H9 (cell line): ENCODE data around the gene EFS. TPM values are rescaled to one million over a fixed set of nuclear protein-coding genes. Genes with fewer than 3 reads are reported as not detected.

Experiments
- DNase-seq: peaks from one replicate; pipeline ENCODE4 v3.0.0-alpha.2; 2017
- H2AFZ ChIP-seq: one replicate; pipeline ENCODE4 v1.6.1; 2013; ENCODE audit warnings: mild to moderate bottlenecking, low read length, control low read depth, moderate library complexity
- H2AK5ac ChIP-seq: 2 replicates; pipeline ENCODE4 v1.6.1; 2013; ENCODE audit warnings: low read length, control low read depth, mixed read lengths; ENCODE audit not compliant: insufficient read length
- H2BK120ac ChIP-seq: one replicate; pipeline ENCODE4 v1.6.1; 2013; ENCODE audit warnings: low read depth, mild to moderate bottlenecking, low read length, control low read depth, inconsistent platforms; ENCODE audit not compliant: poor library complexity, severe bottlenecking
- H2BK12ac ChIP-seq: 2 replicates; pipeline ENCODE4 v1.6.1; 2013; ENCODE audit warnings: low read length, control low read depth, mixed read lengths, low read depth; ENCODE audit not compliant: insufficient read length
- H2BK15ac ChIP-seq: 2 replicates; pipeline ENCODE4 v1.6.1; 2013; ENCODE audit warnings: low read depth, low read length, control low read depth
- H2BK20ac ChIP-seq: one replicate; pipeline ENCODE4 v1.6.1; 2013; ENCODE audit warnings: low read depth, mild to moderate bottlenecking, low read length, control low read depth, inconsistent platforms; ENCODE audit not compliant: poor library complexity, severe bottlenecking
- H2BK5ac ChIP-seq: 2 replicates; pipeline ENCODE4 v1.6.1; 2013; ENCODE audit warnings: low read length, control low read depth, mixed read lengths; ENCODE audit not compliant: insufficient read length
- H3K14ac ChIP-seq: 2 replicates; pipeline ENCODE4 v1.6.1; 2013; ENCODE audit warnings: low read length, control low read depth; ENCODE audit not compliant: insufficient read depth
- H3K18ac ChIP-seq: 2 replicates; pipeline ENCODE4 v1.6.1; 2013; ENCODE audit warnings: low read depth, mild to moderate bottlenecking, mixed read lengths, low read length, control low read depth; ENCODE audit not compliant: insufficient read length
- H3K23ac ChIP-seq: 2 replicates; pipeline ENCODE4 v1.6.1; 2013; ENCODE audit warnings: low read length, control low read depth, mixed read lengths, low read depth; ENCODE audit not compliant: insufficient read length
- H3K23me2 ChIP-seq: 2 replicates; pipeline ENCODE4 v1.6.1; 2013; ENCODE audit warnings: low read depth, mild to moderate bottlenecking, mixed read lengths, low read length, control low read depth; ENCODE audit not compliant: insufficient read length, poor library complexity, severe bottlenecking
- H3K27ac ChIP-seq: 2 replicates; pipeline ENCODE4 v1.5.1; 2013; ENCODE audit warnings: low read length, control low read depth, mixed read lengths, low read depth; ENCODE audit not compliant: insufficient read length
- H3K27me3 ChIP-seq: 2 replicates; pipeline ENCODE4 v1.6.1; 2013; ENCODE audit warnings: low read length, control low read depth, inconsistent platforms; ENCODE audit not compliant: insufficient read depth
- H3K4ac ChIP-seq: 2 replicates; pipeline ENCODE4 v1.6.1; 2013; ENCODE audit warnings: low read depth, mild to moderate bottlenecking, control low read depth, inconsistent platforms, low read length, moderate library complexity
- H3K4me1 ChIP-seq: 2 replicates; pipeline ENCODE4 v1.6.1; 2013; ENCODE audit warnings: low read length, control low read depth, inconsistent platforms; ENCODE audit not compliant: insufficient read depth
- H3K4me2 ChIP-seq: 2 replicates; pipeline ENCODE4 v1.6.1; 2013; ENCODE audit warnings: low read length, control low read depth, mixed read lengths; ENCODE audit not compliant: insufficient read length, insufficient read depth
- H3K56ac ChIP-seq: 2 replicates; pipeline ENCODE4 v1.6.1; 2013; ENCODE audit warnings: low read depth, mild to moderate bottlenecking, mixed read lengths, low read length, control low read depth; ENCODE audit not compliant: insufficient read length
- H3K79me1 ChIP-seq: 2 replicates; pipeline ENCODE4 v1.6.1; 2013; ENCODE audit warnings: low read depth, mild to moderate bottlenecking, moderate library complexity, low read length, control low read depth, inconsistent platforms; ENCODE audit not compliant: insufficient read depth, poor library complexity, severe bottlenecking
- H3K79me2 ChIP-seq: 2 replicates; pipeline ENCODE4 v1.6.1; 2013; ENCODE audit warnings: low read length, control low read depth, inconsistent platforms; ENCODE audit not compliant: insufficient read depth
- H3K9ac ChIP-seq: 2 replicates; pipeline ENCODE4 v1.6.1; 2013; ENCODE audit warnings: low read length, control low read depth, mixed read lengths; ENCODE audit not compliant: insufficient read length; ENCODE audit errors: extremely low read depth
- H3K9me3 ChIP-seq: one replicate; pipeline ENCODE4 v1.6.1; 2013; ENCODE audit warnings: low read depth, low read length, inconsistent platforms; ENCODE audit not compliant: control insufficient read depth
- H3T11ph ChIP-seq: one replicate; pipeline ENCODE4 v1.6.1; 2013; ENCODE audit warnings: mild to moderate bottlenecking, low read length, control low read depth, inconsistent platforms
- H4K20me1 ChIP-seq: one replicate; pipeline ENCODE4 v1.6.1; 2013; ENCODE audit not compliant: control insufficient read depth, insufficient read length, insufficient read depth
- H4K5ac ChIP-seq: 2 replicates; pipeline ENCODE4 v1.6.1; 2013; ENCODE audit warnings: low read depth, mild to moderate bottlenecking, mixed read lengths, low read length, control low read depth; ENCODE audit not compliant: insufficient read length
- H4K8ac ChIP-seq: replicated peaks from 2 replicates; pipeline ENCODE4 v1.6.1; 2013; ENCODE audit warnings: low read length, control low read depth, mixed read lengths, low read depth; ENCODE audit not compliant: insufficient read length
- H4K91ac ChIP-seq: 2 replicates; pipeline ENCODE4 v1.6.1; 2013; ENCODE audit warnings: low read depth, mild to moderate bottlenecking, moderate library complexity, mixed read lengths, low read length, control low read depth; ENCODE audit not compliant: insufficient read length
- H3K27ac Mint-ChIP-seq, 3 experiments: 2 replicates in 2 of 3; 3 replicates in 1 of 3; pipeline ENCODE4 v1.8.0; 2020 to 2021; ENCODE audit warnings: mixed read lengths in 3 of 3, mild to moderate bottlenecking in 1 of 3, moderate library complexity in 1 of 3
- H3K27me3 Mint-ChIP-seq: 2 replicates; pipeline ENCODE4 v1.8.0; 2021; ENCODE audit warnings: low read depth, mild to moderate bottlenecking, moderate library complexity, mixed read lengths
- H3K36me3 Mint-ChIP-seq, 3 experiments: 2 replicates in 2 of 3; 3 replicates in 1 of 3; pipeline ENCODE4 v1.8.0; 2020 to 2021; ENCODE audit warnings: low read depth in 3 of 3, mixed read lengths in 3 of 3; ENCODE audit not compliant: insufficient read depth in 1 of 3
- H3K4me1 Mint-ChIP-seq, 2 experiments: 2 replicates each; pipeline ENCODE4 v1.8.0; 2020; ENCODE audit warnings: mixed read lengths in 2 of 2
- H3K4me3 Mint-ChIP-seq, 2 experiments: 2 replicates in 1 of 2; 3 replicates in 1 of 2; pipeline ENCODE4 v1.8.0; 2020 to 2021; ENCODE audit warnings: mild to moderate bottlenecking in 2 of 2, mixed read lengths in 2 of 2, moderate library complexity in 1 of 2
- H3K9me3 Mint-ChIP-seq, 2 experiments: 2 replicates in 1 of 2; 3 replicates in 1 of 2; pipeline ENCODE4 v1.8.0; 2020; ENCODE audit warnings: mild to moderate bottlenecking in 2 of 2, mixed read lengths in 2 of 2, moderate library complexity in 1 of 2
- WGBS: extraction: QIAGEN DNeasy Blood & Tissue Kit; methylation state at CpG from one replicate; pipeline ENCODE4 v1.1.7; 2013; ENCODE audit warnings: missing lambda C conversion rate, low lambda C conversion rate, mixed read lengths; ENCODE audit not compliant: insufficient read length; ENCODE audit errors: extremely low coverage; 5-methylcytosine and 5-hydroxymethylcytosine counted together
- total RNA-seq: library from RNA; stranded (reverse); gene quantifications from 2 replicates; pipeline ENCODE4 v1.2.1, GENCODE V29; 2021
- TF ChIP-seq, protein P1 (sequence below): fragments of 200-600 bp; sonication (generic); conservative IDR thresholded peaks from 3 replicates; pipeline ENCODE4 v1.8.0; 2021; ENCODE audit warnings: antibody characterized with exemption, mild to moderate bottlenecking

EFS gene
- total RNA-seq, 1 experiment from 2014 or later: 32.1 TPM

DNA sequence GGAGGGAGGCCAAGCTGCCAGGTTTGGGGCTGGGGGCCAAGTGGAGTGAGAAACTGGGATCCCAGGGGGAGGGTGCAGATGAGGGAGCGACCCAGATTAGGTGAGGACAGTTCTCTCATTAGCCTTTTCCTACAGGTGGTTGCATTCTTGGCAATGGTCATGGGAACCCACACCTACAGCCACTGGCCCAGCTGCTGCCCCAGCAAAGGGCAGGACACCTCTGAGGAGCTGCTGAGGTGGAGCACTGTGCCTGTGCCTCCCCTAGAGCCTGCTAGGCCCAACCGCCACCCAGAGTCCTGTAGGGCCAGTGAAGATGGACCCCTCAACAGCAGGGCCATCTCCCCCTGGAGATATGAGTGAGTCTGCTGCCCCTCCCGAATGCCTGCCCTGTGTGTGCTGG, 8.1 kb upstream of the EFS start:
- H2BK12ac ChIP-seq: no peak overlapping the region
- no peaks in the 10 kb centered on the region for H3K4me1 ChIP-seq
- H3K23ac ChIP-seq: no peak overlapping the region
- no peaks in the 10 kb centered on the region for H3K23me2 ChIP-seq
- TF ChIP-seq, protein P1, sequence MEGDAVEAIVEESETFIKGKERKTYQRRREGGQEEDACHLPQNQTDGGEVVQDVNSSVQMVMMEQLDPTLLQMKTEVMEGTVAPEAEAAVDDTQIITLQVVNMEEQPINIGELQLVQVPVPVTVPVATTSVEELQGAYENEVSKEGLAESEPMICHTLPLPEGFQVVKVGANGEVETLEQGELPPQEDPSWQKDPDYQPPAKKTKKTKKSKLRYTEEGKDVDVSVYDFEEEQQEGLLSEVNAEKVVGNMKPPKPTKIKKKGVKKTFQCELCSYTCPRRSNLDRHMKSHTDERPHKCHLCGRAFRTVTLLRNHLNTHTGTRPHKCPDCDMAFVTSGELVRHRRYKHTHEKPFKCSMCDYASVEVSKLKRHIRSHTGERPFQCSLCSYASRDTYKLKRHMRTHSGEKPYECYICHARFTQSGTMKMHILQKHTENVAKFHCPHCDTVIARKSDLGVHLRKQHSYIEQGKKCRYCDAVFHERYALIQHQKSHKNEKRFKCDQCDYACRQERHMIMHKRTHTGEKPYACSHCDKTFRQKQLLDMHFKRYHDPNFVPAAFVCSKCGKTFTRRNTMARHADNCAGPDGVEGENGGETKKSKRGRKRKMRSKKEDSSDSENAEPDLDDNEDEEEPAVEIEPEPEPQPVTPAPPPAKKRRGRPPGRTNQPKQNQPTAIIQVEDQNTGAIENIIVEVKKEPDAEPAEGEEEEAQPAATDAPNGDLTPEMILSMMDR: no peak
- H3T11ph ChIP-seq: no peak overlapping the region
- H2BK120ac ChIP-seq: no peak overlapping the region
- no peak overlapping the region for H4K5ac ChIP-seq
- H3K79me1 ChIP-seq: no peaks in the 10 kb centered on the region
- no peak overlapping the region for H3K4me3 Mint-ChIP-seq
- no peaks in the 10 kb centered on the region for H3K79me2 ChIP-seq
- no peaks in the 10 kb centered on the region; the same call in 1 of the 2 replicates for H3K27me3 ChIP-seq
- no peak overlapping the region for H4K8ac ChIP-seq
- peaks cover 7 to 16% of the 10 kb centered on the region in 2 experiments; a peak in 3 of 4 replicates for H3K4me1 Mint-ChIP-seq
- no peak overlapping the region for H3K9ac ChIP-seq
- H4K20me1 ChIP-seq: no peaks in the 10 kb centered on the region
- WGBS: no CpG with 5 or more reads among the region's 3 CpGs
- no peak overlapping the region for H2AFZ ChIP-seq
- no peak overlapping the region for H4K91ac ChIP-seq
- no peaks in the 10 kb centered on the region for H3K36me3 Mint-ChIP-seq
- H3K27ac ChIP-seq: no peak overlapping the region
- no peak overlapping the region for H3K4ac ChIP-seq
- H2BK20ac ChIP-seq: no peak overlapping the region
- no peaks in the 10 kb centered on the region for H3K9me3 Mint-ChIP-seq
- no peak for DNase-seq
- H2BK5ac ChIP-seq: no peak overlapping the region
- no peak overlapping the region for H2AK5ac ChIP-seq
- H3K18ac ChIP-seq: no peak overlapping the region
- H3K27me3 Mint-ChIP-seq: peaks cover 75% of the 10 kb centered on the region
- no peak overlapping the region for H3K14ac ChIP-seq
- H2BK15ac ChIP-seq: no peak overlapping the region
- no peak overlapping the region for H3K4me2 ChIP-seq
- H3K56ac ChIP-seq: no peak overlapping the region
- no peak overlapping the region for H3K27ac Mint-ChIP-seq
- no peaks in the 10 kb centered on the region for H3K9me3 ChIP-seq
